GM19240 (cell line): Measurements from ENCODE around the gene PLA2G4E.

Source experiments
- DNase-seq: peaks from one replicate; pipeline ENCODE4 v3.0.0; 2011; ENCODE audit warnings: low spot score; ENCODE audit not compliant: insufficient read length

PLA2G4E gene

DNA sequence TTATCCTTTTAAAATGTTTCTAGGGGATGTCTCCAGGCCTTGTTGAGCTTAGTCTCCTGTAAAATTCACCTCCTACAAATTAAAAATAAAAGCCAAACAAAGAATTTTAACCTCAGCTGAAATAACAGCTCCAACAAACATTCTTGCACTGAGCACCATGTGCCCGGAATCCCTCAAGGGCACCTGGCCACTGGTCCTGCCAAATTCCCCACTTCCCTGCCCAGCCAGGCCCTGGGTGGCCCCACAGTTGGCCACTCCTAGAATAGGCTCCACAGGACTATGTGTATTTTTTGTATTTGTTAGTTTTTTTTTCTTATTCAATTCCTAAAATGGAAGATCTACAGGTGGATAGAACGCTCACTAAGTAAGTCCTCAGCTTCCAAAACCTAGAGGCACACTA, 33.1 kb upstream of the PLA2G4E start:
- no peak for DNase-seq

DNA sequence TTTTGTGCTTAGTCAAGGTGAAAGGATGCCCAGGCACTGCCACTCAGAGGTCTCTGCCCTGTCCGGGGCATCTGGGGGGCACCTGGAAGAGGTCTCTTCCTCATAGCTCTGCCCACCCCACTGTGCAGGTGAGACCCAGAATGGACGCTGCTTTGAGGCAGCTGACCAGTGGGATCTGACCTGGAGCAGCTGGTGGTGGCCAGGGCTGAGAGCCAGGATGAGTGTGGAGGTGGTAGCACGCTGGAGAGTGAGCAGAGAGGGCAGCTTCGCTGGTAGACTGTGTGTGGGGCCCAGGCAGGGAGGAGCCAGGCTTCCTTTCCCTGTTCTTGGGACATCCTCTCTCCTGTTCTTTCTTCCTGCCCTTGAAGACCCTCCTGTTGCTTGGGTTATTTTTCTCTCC, 32.2 kb upstream of the PLA2G4E start:
- DNase-seq = no peak

DNA sequence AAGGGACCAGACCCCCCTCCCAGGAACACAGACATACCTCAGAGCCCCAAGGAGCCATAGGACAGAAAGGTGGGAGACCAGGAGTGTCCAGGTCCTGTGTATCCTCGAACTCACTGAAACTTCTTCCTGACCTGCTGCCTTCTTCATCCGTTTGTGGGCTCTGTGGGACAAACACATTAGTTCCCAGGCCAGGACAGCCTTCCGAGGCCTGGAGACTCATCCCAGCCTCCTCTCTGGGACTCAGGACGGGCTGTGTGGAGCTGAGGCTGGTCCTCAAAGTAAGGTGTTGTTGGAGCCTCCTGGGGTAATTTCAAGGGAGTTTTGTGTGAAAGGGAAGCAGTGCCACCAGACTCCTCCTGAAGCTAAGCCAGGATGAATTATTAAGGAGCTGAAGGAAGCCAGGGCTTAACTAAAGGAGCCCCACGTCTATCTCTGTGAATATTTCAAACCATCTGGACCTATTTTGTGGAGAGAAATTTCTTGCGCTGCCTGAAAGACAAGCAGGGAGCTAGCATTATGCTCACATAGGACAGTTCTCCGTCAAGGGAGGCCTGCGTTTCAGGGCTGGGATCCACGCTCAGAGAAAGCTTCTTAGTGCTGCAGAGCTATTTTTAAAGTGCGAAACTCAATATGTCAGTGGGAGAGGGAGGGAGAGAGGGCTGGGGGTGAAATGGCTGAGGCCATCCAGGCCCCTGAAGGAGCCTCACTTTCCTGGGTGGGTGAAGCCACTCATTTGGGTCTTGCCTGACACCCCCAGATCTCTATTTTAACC, 29.8 kb upstream of the PLA2G4E start:
- DNase-seq = no peak

DNA sequence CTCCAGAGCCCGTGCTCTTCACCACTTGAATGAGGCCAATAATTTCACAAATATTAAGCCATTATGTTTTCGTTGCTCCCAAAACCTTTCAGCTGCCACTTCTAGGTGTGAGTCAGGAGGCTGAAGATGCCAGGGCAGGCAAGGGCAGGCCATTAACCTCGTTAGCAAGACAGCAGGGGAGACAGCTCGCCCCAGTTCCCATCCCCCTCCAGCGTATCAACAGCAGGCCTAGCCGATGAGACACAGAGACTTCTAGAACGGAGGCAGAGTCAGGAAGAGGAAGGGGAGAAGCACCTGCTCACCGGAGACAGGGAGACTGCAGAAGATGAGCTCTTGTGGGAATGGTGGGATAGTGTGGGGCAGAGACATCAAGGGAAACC, 28.0 kb upstream of the PLA2G4E start:
- no peak for DNase-seq

DNA sequence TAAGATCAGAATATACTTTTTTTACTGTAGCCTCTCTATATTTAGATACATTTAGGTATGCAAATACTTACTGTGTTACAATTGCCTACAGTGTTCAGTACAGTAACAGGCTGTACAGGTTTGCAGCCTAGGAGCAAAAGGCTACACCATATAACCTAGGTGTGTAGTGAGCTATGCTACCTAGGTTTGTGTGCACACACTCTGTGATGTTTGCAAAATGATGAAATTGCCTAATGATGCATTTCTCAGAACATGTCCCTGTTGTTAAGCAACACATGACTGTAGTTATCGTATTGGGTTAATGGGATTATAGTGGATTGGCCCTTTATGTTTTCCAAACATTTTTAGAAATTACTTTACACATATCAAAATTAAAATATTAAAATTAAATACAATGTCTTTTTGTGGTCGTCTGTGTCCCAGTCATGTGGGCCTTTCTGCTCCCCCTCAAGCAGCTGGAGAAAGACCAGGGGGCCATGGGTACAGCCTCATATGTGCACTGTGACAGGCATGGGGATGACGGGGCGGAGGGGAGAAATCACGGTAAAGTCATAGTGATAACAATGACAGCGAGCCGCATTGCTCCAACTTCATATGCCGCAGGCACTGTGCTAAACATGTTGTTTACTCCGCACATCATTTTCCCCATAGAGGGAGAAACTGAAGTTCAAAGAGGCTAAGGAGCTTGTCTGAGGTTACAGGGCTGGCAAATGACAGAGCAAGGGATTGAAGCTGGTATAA, 27.4 kb upstream of the PLA2G4E start:
- no peak for DNase-seq

DNA sequence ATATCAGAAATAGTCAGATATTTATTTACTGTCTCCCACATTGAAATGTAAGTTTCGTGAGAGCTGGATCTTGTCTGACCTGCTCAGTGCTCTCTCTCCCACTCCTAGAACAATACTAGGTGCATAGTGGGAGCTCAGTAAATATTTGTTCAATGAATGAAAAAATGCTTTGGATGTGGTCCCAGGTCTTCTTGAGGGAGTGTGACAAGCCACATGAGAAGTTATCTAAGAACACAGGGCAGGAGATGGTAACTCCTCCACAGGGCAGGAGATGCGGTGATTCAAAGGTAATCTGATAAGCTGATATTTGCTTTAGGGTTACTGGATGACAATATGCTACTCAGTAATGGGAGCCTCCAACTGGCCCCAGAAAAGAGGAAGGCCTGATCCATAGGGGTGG, 25.8 kb upstream of the PLA2G4E start:
- no peak for DNase-seq

DNA sequence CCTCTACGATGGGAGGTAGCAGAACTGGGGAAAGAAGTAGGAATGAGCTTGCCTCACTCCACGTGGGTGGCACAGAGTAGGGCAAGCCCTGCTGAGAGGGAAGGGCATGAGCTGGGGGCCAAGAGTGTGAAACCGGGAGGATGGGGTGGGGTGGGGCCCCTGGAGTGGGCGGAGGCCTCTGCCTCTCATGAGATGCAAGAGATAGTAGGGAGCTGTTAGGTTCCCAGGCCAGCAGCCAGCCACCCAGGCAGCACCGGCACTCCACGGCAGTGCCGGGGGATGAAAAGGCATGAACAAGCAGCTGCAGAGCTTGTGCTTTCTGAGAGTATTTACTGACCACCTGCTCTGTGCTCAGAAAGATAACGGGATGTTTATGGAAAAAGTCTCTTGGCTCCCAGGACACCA, 24.4 kb upstream of the PLA2G4E start:
- DNase-seq = no peak

DNA sequence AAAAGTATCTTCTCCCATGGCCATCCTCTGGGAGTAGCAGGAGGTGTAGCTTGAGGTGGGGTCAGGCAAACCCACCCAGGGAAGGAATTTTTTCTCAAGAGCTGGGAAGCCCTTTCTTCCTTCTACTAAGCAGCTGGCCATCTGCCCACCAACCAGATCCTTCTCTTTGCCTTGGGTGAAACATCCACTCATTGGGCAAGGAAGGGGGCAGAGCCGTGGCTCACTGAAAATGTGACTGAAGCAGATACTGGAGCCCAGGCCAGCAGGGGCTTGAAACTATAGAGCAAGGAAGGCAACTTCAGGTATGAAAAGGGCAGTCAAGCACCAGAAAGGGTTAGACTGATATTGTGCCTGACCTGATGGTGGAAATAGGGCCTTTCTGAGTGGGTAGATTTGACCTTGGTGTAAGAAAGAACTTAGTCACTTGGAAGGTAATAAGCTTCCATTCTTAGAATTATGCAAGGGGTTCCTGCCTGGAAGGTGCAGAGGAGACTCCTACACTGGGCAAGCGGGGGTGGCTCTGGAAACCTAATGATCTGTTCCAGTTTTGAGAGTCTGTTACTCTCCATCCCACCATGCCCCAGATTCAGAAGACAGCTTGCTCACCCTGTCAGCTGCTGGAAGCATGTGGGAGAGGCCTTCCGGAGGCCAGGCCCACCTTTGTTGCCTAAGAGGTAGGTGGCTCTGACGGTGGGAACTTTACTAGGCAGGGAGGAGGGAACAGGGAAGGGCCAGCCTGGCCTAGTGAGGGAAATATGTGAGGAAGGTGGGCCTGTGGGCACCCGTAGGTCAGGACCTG, 22.0 kb upstream of the PLA2G4E start:
- no peak for DNase-seq

DNA sequence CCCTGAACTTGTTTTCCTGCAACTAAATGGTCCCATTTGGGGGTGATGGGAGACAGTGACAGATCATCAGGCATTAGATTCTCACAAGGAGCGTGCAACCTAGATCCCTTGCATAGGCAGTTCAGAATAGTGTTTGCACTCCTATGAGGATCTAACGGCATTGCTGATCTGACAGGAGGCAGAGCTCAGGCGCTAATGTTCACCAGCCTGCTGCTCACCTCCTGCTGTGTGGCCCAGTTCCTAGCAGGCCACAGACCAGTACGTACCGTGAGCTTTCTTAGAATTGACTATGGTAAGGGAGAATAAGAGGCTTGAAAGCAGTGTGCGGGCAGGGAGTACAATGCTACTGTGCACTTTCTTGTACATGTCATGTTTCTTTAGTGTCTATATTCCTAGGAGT, 17.6 kb upstream of the PLA2G4E start:
- DNase-seq = no peak

DNA sequence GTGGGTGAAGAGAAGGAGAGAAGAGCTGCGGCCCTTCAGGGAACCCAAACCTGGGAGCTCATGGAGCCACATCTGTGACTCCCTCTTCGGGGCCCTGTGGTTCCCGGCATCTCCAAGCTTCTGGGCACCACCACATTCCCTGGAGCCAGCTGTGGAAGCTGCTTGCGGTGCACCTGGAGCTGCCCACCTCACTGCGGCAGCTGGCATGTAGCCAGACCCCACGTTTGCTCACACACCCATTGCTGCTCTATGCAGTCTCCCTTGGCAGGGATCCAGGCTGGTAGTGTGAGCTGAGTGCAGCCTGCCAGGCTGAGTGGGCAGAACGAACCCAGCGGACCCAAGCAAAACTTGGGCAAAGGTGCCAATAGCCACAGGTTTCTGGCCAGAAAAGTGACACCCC, 16.8 kb upstream of the PLA2G4E start:
- no peak for DNase-seq

DNA sequence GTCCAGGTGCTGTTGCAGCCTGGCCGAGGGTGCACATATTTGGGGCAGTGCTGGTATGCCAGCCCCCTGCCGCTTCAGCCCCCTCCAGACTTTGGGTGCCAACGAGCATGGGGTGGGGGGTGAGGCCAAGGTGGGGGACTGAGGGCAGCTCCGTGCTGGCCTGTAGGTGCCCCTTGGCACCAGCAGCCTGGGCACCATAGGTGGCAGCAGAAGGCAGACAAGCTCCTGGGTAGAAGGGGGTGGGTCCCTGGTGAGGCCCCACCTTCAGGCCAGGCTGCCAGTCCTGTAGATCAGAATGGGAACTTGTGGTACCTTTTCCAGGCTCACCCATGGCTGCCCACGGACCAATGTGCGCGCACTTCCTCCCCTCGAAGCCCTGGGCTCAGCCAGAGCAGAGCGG, 16.1 kb upstream of the PLA2G4E start:
- no peak for DNase-seq

DNA sequence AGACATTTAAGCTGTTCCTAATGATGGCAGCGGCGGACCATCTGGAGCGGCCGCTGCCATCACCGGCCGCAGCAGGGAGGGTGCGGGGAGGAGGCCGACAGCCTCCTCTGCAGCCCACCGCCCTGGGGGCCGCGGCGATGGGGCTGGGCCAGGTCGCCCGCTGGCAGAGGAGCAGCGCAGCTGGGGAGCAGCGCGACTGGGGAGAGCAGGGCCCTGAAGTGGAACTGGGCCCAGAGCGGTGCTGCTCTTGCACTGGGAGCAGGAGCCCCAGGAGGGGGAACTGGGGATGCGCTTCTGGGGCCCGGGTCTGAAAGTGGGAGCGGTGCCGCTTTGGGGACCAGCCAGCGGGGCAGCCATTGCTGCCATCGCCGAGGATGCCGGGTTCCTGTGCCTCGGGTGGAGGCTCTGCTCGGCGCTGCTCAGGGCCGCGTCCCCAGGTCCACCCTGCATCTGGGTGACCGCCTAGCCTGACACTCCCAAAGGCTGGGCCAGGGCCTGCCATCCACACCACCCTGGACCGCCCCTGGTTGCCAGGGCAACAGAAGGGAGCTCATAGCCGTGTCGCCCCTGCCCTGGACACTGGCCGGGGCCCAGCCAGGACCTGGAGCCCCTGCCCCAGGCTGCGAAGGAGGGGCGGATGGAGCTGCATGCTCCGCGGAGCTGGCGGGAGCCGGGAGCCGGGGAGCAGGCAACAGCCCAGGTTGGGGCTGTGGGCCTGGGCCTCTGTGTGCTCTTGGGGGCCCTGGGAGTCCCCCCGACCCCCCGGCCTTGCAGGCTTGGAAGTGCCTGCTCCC, 15.5 kb upstream of the PLA2G4E start:
- DNase-seq = no peak

DNA sequence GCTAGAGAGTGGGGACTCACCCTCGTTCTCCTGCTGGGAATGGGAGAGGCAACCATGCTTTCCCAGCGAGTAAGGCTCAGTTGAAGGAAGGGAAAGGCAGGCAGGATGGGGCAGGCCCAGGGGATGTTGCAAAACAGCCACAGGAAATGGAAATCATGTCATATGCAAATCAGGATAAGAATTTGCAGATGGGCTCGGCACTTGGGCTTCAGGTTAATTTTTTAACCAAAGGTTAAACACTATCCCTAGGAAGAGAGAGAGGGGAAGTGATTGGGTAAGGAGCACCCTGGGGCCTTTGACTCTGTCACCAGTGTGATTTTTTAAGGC, 14.6 kb upstream of the PLA2G4E start:
- no peak for DNase-seq

DNA sequence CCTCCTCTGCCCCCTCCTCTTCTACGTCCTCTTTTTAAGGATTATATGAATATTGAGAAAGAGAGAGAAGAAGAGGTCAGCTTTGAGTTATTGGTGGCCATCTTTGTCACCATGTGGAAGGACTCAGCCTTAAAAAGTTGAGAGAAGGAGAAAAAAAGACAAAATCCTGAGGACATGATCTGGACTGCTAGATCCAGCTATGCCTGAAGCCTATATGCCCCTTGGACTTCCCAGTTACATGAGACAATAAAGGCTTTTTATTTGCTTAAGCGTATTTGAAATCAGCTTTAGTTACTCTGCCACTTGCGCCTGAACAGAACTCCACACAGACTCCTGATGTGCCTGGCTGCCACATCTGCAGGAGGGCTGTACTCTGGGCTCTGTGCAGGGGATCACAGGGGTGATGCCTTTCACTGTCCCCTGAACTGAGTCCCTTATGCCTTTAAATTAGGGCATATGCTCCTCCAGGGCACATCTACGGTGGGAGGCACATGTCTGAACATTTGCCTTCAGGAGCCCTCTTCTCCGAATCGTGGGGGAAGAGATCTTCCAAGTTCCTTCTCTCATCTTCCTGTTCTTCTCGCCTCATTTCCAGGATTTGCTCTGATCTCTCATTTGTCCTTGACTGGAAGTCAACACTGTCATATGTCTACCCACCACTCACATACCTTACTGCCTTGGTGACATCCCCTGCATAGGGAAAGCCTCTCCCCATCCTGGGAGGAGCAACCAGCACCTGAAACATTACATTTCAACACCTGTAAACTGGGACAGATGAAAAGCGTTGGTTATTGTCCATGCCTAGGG, 14.0 kb upstream of the PLA2G4E start:
- DNase-seq = no peak

DNA sequence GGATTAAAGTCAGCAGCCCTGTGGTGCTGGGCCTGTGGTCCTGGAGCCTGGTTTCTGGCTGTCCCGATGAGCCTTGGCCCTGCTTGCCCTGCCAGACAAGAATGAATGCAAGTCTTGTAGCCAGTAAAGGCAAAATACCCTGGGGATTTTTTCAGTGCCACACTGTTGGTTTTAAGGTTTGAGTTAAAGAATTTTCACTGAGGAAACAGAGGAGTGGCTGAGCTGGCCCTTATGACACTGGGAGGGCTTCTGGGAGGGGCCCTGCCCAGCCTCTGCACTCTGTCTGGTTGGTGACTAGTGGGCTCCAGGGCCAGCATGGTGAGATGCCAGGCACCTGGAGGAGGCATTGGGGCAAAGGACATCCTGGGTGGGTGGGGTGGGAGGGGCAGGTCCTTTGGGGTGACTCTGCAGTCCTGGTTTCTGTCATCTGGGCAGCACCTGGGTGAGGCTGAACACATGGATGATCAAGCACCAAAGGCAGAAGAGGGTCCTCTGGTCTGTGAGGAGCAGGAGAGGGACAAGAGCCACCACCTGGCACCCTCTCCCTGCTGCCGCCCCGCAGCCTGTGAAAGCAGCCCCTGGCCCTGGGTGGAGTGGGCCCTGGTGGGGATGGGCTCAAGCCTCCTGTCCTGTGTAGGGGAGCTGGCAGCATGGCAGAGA, 12.5 kb upstream of the PLA2G4E start:
- no peak for DNase-seq

DNA sequence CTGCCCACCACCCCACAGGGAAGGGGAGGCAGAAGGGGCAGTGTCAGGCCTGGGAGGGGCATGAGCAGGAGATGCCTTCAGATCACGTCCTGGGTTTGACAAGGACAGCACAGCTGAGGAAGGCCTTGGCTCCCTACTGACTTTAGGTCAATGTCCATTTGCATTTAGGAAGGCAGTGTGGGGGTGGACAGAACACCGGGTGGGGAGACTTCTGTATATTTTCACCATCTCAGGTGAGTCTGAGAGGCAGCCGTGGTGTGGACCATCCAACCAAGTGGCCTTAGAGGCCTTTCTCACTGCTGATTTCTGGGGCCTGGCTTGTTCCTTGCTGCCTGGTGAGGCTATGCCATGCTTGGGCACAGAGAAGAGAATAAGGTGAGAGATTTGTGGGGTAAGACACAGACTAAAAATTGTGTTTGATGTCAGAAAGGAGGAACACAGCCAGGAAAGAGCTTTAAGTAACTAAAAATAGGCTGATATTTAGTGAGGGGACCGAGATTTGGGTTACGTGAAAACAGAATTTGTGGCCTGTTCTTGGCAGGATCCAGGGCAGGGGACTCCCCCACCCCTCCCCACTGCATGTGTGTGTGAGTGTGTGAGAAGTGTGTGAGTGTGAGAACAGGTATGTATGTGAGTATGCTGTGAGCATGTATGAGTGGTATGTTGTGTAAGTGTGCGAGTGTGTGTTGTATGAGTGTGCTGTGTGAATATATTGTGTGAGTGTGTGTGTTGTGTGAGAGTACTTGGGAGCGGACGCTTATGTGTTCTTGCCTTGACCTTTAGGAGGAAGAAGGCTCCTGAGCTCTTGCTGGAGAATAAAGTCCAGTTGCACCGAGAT, 11.8 kb upstream of the PLA2G4E start:
- DNase-seq = no peak

DNA sequence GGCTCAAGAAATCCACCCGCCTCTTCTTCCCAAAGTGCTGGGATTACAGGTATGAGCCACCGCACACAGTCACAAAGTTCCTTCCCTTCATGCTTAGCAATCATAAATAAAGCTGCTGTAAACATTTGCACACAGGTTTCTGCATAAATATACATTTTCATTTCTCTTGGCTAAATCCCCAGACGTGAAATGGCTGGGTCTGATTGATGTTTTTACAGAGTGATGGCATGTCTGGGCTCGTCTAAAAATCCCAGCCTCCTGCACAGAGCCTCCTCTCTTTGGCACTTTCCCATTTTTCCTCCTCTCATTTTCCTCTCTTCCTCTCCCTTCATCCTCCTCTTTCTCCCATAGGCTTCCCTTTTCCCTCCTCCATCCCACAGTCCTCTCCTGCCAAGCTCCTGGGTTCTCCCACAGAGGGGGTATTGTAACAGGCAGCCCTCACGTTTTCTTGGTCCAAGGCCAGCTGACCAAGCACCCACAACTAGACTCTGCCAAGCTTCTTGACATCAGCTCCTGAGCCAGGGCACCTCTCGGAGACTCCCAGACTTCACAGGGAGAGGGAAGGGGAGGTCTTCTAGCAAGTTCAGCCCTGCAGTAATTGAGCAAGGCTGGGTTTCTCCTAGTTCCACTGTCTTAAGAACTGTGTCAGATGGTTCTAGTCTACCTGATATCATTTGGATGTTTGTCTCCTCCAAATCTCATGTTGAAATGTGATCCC, 10.5 kb upstream of the PLA2G4E start:
- DNase-seq = no peak

DNA sequence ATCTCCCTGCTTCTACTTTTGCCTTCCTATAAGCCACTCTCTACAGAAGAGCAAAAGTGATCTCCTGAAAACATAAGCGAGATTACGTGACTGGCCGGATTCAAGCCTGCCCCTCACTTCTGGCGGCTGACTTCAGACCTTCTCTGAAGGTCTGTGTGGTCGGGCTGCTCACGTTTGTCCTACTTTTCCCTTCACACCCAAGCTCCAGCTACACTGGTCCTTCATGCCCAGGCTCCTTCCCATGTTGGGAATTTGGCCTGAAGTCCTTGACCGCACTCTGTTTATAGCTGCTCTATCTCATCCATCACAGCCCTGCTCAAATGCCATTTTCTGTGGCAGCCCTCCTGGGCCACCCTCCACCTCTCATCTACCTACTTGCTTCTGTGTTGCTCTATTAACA, 6.7 kb upstream of the PLA2G4E start:
- no peak for DNase-seq

DNA sequence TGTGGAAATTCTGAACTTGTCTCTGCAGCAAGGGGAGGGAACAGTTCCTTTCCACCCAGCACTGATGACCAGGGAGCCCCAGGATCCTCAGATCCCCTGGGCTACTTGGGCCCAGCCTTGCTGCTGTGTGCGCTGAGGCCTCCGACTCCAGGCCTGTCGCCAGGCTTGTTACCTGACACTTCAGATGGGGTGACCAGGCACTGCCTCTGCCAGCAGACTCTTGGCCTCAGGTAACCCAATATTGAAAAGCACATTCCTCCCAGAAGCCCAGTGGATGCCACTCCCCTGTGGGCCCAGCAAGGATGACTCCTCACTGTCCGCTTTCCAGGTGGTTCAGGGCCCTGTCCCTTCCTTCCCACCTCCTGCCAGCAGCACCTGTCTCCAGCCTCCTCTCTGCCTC, 3.5 kb upstream of the PLA2G4E start:
- DNase-seq = no peak
